Measurements from ENCODE around the gene RCAN3. TPM values are rescaled to one million over a fixed set of nuclear protein-coding genes. Genes with fewer than 3 reads are reported as not detected.

RCAN3 gene
- total RNA-seq, 1 donor from 2014 or later = 4.2 TPM

GRCh38 chr1:24465638-24466037, 37.0 kb upstream of the RCAN3 start:
- peaks cover 0 to 2% (median 0%) of the 10 kb centered on the region in 3 donors for H3K9me3 ChIP-seq (ENCODE audit: control insufficient read depth in 3 of 3, low read length in 3 of 3)

GRCh38 chr1:24468685-24469316, 33.8 kb upstream of the RCAN3 start:
- peaks cover 0 to 8% (median 0%) of the 10 kb centered on the region in 3 donors for H3K36me3 ChIP-seq (ENCODE audit: control insufficient read depth in 3 of 3, insufficient read depth in 3 of 3, low read length in 3 of 3)
- H3K4me3 ChIP-seq (ENCODE audit: low read length in 3 of 3) = no peak overlapping the region
- no peak overlapping the region for H3K9ac ChIP-seq (ENCODE audit: low read depth in 1 of 3, low read length in 3 of 3)
- H3K9me3 ChIP-seq (ENCODE audit: control insufficient read depth in 3 of 3, low read length in 3 of 3) = peaks cover 0 to 2% (median 0%) of the 10 kb centered on the region in 3 donors
- no peaks in the 10 kb centered on the region for H3K4me1 ChIP-seq (ENCODE audit: control insufficient read depth in 3 of 3, insufficient read depth in 3 of 3, low read length in 3 of 3)
- H3K27ac ChIP-seq (ENCODE audit: low read depth, low read length) = no peak overlapping the region
- H3K27me3 ChIP-seq (ENCODE audit: control insufficient read depth in 3 of 3, insufficient read depth in 3 of 3, low read length in 3 of 3) = no peaks in the 10 kb centered on the region

More at GRCh38 chr1:24465638-24466037, 37.0 kb upstream of the RCAN3 start:
- H3K36me3 ChIP-seq (ENCODE audit: control insufficient read depth in 3 of 3, insufficient read depth in 3 of 3, low read length in 3 of 3) = peaks cover 0 to 10% (median 0%) of the 10 kb centered on the region in 3 donors
- no peak overlapping the region for H3K27ac ChIP-seq (ENCODE audit: low read depth, low read length)
- no peaks in the 10 kb centered on the region for H3K4me1 ChIP-seq (ENCODE audit: control insufficient read depth in 3 of 3, insufficient read depth in 3 of 3, low read length in 3 of 3)
- H3K4me3 ChIP-seq (ENCODE audit: low read length in 3 of 3) = no peak overlapping the region
- no peaks in the 10 kb centered on the region for H3K27me3 ChIP-seq (ENCODE audit: control insufficient read depth in 3 of 3, insufficient read depth in 3 of 3, low read length in 3 of 3)
- H3K9ac ChIP-seq (ENCODE audit: low read depth in 1 of 3, low read length in 3 of 3) = no peak overlapping the region

- no peak overlapping the region for H3K4me3 ChIP-seq (ENCODE audit: low read length in 3 of 3)
- H3K9me3 ChIP-seq (ENCODE audit: control insufficient read depth in 3 of 3, low read length in 3 of 3) = peaks cover 0 to 2% (median 0%) of the 10 kb centered on the region in 3 donors
- no peak overlapping the region for H3K27ac ChIP-seq (ENCODE audit: low read depth, low read length)
Observed at GRCh38 chr1:24470592-24470991, 32.0 kb upstream of the RCAN3 start.

GRCh38 chr1:24472527-24473251, 29.9 kb upstream of the RCAN3 start:
- H3K9me3 ChIP-seq (ENCODE audit: control insufficient read depth in 3 of 3, low read length in 3 of 3) = peaks cover 0 to 2% (median 0%) of the 10 kb centered on the region in 3 donors
- no peak overlapping the region for H3K4me3 ChIP-seq (ENCODE audit: low read length in 3 of 3)
- H3K4me1 ChIP-seq (ENCODE audit: control insufficient read depth in 3 of 3, insufficient read depth in 3 of 3, low read length in 3 of 3) = no peaks in the 10 kb centered on the region
- no peak overlapping the region for H3K9ac ChIP-seq (ENCODE audit: low read depth in 1 of 3, low read length in 3 of 3)
- H3K27ac ChIP-seq (ENCODE audit: low read depth, low read length) = no peak overlapping the region
- H3K27me3 ChIP-seq (ENCODE audit: control insufficient read depth in 3 of 3, insufficient read depth in 3 of 3, low read length in 3 of 3) = no peaks in the 10 kb centered on the region
- peaks cover 0 to 4% (median 0%) of the 10 kb centered on the region in 3 donors for H3K36me3 ChIP-seq (ENCODE audit: control insufficient read depth in 3 of 3, insufficient read depth in 3 of 3, low read length in 3 of 3)

More at GRCh38 chr1:24470592-24470991, 32.0 kb upstream of the RCAN3 start:
- Histone ChIP-seq H3K36me3 (ENCODE audit: control insufficient read depth in 3 of 3, insufficient read depth in 3 of 3, low read length in 3 of 3) (peaks cover 0 to 5% (median 0%) of the 10 kb centered on the region in 3 donors), H3K27me3 (ENCODE audit: control insufficient read depth in 3 of 3, insufficient read depth in 3 of 3, low read length in 3 of 3) (no peaks in the 10 kb centered on the region), H3K4me1 (ENCODE audit: control insufficient read depth in 3 of 3, insufficient read depth in 3 of 3, low read length in 3 of 3) (no peaks in the 10 kb centered on the region), H3K9ac (ENCODE audit: low read depth in 1 of 3, low read length in 3 of 3) (no peak overlapping the region)

- Histone ChIP-seq H3K27ac (ENCODE audit: low read depth, low read length) (no peak overlapping the region), H3K9me3 (ENCODE audit: control insufficient read depth in 3 of 3, low read length in 3 of 3) (peaks cover 0 to 2% (median 0%) of the 10 kb centered on the region in 3 donors), H3K4me1 (ENCODE audit: control insufficient read depth in 3 of 3, insufficient read depth in 3 of 3, low read length in 3 of 3) (no peaks in the 10 kb centered on the region), H3K36me3 (ENCODE audit: control insufficient read depth in 3 of 3, insufficient read depth in 3 of 3, low read length in 3 of 3) (no peaks in the 10 kb centered on the region), H3K9ac (ENCODE audit: low read depth in 1 of 3, low read length in 3 of 3) (no peak overlapping the region), H3K4me3 (ENCODE audit: low read length in 3 of 3) (no peak overlapping the region), H3K27me3 (ENCODE audit: control insufficient read depth in 3 of 3, insufficient read depth in 3 of 3, low read length in 3 of 3) (no peaks in the 10 kb centered on the region)
Observed at GRCh38 chr1:24474193-24474592, 28.4 kb upstream of the RCAN3 start.

- Histone ChIP-seq H3K27me3 (ENCODE audit: control insufficient read depth in 3 of 3, insufficient read depth in 3 of 3, low read length in 3 of 3) (no peaks in the 10 kb centered on the region), H3K27ac (ENCODE audit: low read depth, low read length) (no peak overlapping the region), H3K36me3 (ENCODE audit: control insufficient read depth in 3 of 3, insufficient read depth in 3 of 3, low read length in 3 of 3) (no peaks in the 10 kb centered on the region), H3K9ac (ENCODE audit: low read depth in 1 of 3, low read length in 3 of 3) (no peak overlapping the region), H3K9me3 (ENCODE audit: control insufficient read depth in 3 of 3, low read length in 3 of 3) (no peaks in the 10 kb centered on the region), H3K4me1 (ENCODE audit: control insufficient read depth in 3 of 3, insufficient read depth in 3 of 3, low read length in 3 of 3) (no peaks in the 10 kb centered on the region), H3K4me3 (ENCODE audit: low read length in 3 of 3) (no peak overlapping the region)
Observed at GRCh38 chr1:24475700-24476099, 26.9 kb upstream of the RCAN3 start.

GRCh38 chr1:24476571-24476970, 26.1 kb upstream of the RCAN3 start:
- Histone ChIP-seq H3K9me3 (ENCODE audit: control insufficient read depth in 3 of 3, low read length in 3 of 3) (no peaks in the 10 kb centered on the region), H3K27me3 (ENCODE audit: control insufficient read depth in 3 of 3, insufficient read depth in 3 of 3, low read length in 3 of 3) (no peaks in the 10 kb centered on the region), H3K9ac (ENCODE audit: low read depth in 1 of 3, low read length in 3 of 3) (no peak overlapping the region), H3K27ac (ENCODE audit: low read depth, low read length) (no peak overlapping the region), H3K36me3 (ENCODE audit: control insufficient read depth in 3 of 3, insufficient read depth in 3 of 3, low read length in 3 of 3) (no peaks in the 10 kb centered on the region), H3K4me3 (ENCODE audit: low read length in 3 of 3) (no peak overlapping the region), H3K4me1 (ENCODE audit: control insufficient read depth in 3 of 3, insufficient read depth in 3 of 3, low read length in 3 of 3) (no peaks in the 10 kb centered on the region)

GRCh38 chr1:24477309-24477708, 25.3 kb upstream of the RCAN3 start:
- H3K4me3 ChIP-seq (ENCODE audit: low read length in 3 of 3) = no peak overlapping the region
- no peaks in the 10 kb centered on the region for H3K36me3 ChIP-seq (ENCODE audit: control insufficient read depth in 3 of 3, insufficient read depth in 3 of 3, low read length in 3 of 3)
- H3K4me1 ChIP-seq (ENCODE audit: control insufficient read depth in 3 of 3, insufficient read depth in 3 of 3, low read length in 3 of 3) = no peaks in the 10 kb centered on the region
- H3K9ac ChIP-seq (ENCODE audit: low read depth in 1 of 3, low read length in 3 of 3) = no peak overlapping the region
- H3K9me3 ChIP-seq (ENCODE audit: control insufficient read depth in 3 of 3, low read length in 3 of 3) = no peaks in the 10 kb centered on the region
- no peaks in the 10 kb centered on the region for H3K27me3 ChIP-seq (ENCODE audit: control insufficient read depth in 3 of 3, insufficient read depth in 3 of 3, low read length in 3 of 3)
- H3K27ac ChIP-seq (ENCODE audit: low read depth, low read length) = no peak overlapping the region

- Histone ChIP-seq H3K36me3 (ENCODE audit: control insufficient read depth in 3 of 3, insufficient read depth in 3 of 3, low read length in 3 of 3) (no peaks in the 10 kb centered on the region), H3K9me3 (ENCODE audit: control insufficient read depth in 3 of 3, low read length in 3 of 3) (no peaks in the 10 kb centered on the region), H3K27me3 (ENCODE audit: control insufficient read depth in 3 of 3, insufficient read depth in 3 of 3, low read length in 3 of 3) (no peaks in the 10 kb centered on the region), H3K4me1 (ENCODE audit: control insufficient read depth in 3 of 3, insufficient read depth in 3 of 3, low read length in 3 of 3) (no peaks in the 10 kb centered on the region), H3K9ac (ENCODE audit: low read depth in 1 of 3, low read length in 3 of 3) (no peak overlapping the region), H3K4me3 (ENCODE audit: low read length in 3 of 3) (no peak overlapping the region), H3K27ac (ENCODE audit: low read depth, low read length) (no peak overlapping the region)
Observed at GRCh38 chr1:24481101-24481500, 21.5 kb upstream of the RCAN3 start.

GRCh38 chr1:24481843-24482610, 20.6 kb upstream of the RCAN3 start:
- H3K27ac ChIP-seq (ENCODE audit: low read depth, low read length) = no peak overlapping the region
- no peaks in the 10 kb centered on the region for H3K36me3 ChIP-seq (ENCODE audit: control insufficient read depth in 3 of 3, insufficient read depth in 3 of 3, low read length in 3 of 3)
- no peak overlapping the region for H3K9ac ChIP-seq (ENCODE audit: low read depth in 1 of 3, low read length in 3 of 3)
- H3K4me3 ChIP-seq (ENCODE audit: low read length in 3 of 3) = no peak overlapping the region
- H3K4me1 ChIP-seq (ENCODE audit: control insufficient read depth in 3 of 3, insufficient read depth in 3 of 3, low read length in 3 of 3) = no peaks in the 10 kb centered on the region
- H3K9me3 ChIP-seq (ENCODE audit: control insufficient read depth in 3 of 3, low read length in 3 of 3) = no peaks in the 10 kb centered on the region
- H3K27me3 ChIP-seq (ENCODE audit: control insufficient read depth in 3 of 3, insufficient read depth in 3 of 3, low read length in 3 of 3) = no peaks in the 10 kb centered on the region
